GM19463 (cell line): ENCODE measurements around the gene MAPKBP1.

ENCODE experiments used
- ATAC-seq: cut with Tn5 transposase; IDR thresholded peaks from one replicate; pipeline ENCODE4 v1.9.1; 2021; ENCODE audit warnings: mild to moderate bottlenecking, moderate library complexity; ENCODE audit not compliant: unreplicated experiment

The MAPKBP1 gene

GRCh38 chr15:41806291-41807181, 32.3 kb downstream of the MAPKBP1 start:
- no peak for ATAC-seq

DNA sequence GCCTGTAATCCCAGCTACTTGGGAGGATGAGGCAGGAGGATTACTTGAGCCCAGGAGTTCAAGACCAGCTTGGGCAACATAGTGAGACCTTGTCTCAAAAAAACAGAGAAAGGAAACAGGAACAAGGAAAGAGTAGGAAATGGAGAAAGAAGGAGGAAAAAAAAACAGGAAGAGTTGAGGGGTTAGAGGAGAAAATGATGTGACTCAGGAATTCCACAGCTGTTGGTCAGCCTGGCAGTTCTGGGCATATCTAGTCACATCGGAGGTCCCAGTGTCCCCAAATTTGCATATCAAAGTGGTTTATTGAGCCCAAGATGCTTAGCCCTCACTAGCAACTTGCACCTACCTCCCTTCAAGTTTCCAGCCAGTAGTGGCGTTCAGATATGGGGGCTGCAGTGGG, 34.8 kb downstream of the MAPKBP1 start:
- no peak for ATAC-seq

DNA sequence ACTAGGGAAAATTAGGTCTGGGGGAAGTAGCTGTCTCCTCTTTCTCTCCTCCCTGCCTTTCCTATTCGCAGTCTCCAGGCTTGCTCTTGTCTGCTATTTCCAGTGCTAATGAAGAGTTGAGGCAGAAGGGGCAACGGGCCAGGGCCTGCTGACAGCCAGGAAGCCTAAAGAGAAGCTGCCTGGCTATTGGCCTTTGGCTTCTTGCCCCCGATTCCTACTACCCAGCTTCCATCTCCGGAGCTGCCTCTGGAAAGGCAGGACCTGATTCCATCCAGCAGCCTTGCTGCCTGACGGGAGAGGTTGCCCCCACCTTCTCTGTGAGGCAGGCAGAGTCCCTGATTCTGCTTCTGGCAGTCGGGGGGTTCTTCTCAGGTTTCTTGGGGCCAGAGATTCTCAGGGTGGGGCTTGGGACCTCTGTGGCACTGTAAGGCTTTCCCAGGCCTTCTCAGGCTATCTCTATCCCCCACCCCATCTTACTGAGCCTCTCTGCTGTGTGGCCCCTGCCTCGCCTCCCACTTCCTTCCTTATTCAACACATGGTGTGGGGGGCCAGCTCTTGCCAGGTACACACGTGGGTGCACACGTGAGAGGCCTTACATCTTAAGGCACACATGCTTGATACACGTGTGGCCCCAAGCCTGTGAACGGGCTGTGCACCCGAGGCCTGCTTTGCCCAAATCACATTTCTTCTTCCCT, 35.4 kb downstream of the MAPKBP1 start:
- ATAC-seq = no peak

GRCh38 chr15:41810651-41811431, 36.6 kb downstream of the MAPKBP1 start:
- ATAC-seq = no peak

GRCh38 chr15:41811432-41812195, 37.3 kb downstream of the MAPKBP1 start:
- no peak for ATAC-seq

DNA sequence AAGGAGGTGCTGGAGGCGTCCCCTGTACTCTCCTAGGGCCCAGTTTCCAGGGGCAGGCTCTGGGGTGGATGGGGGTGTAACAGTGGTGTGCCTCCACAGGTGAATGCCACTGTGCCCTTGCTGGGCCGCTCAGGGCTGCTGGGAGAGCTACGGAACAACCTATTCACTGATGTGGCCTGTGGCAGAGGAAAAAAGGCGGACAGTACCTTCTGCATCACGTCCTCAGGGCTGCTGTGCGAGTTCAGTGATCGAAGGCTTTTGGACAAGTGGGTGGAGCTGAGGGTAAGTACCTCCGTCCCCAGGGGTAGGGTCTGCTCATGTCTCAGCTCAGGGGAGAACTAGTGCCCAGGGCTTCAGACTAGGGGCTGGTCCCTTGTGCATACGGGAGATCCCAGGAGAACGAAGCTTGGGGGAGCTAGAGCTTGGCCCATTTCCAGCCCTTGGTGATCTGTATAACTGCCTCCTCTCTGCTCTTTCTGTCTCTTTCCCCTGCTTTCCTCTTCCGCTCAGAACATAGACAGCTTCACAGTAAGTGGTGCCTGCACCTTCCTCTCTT, 38.6 kb downstream of the MAPKBP1 start:
- ATAC-seq = no peak

- ATAC-seq = no peak
These were observed 39.1 kb downstream of the MAPKBP1 start for GRCh38 chr15:41813426-41813825.

DNA sequence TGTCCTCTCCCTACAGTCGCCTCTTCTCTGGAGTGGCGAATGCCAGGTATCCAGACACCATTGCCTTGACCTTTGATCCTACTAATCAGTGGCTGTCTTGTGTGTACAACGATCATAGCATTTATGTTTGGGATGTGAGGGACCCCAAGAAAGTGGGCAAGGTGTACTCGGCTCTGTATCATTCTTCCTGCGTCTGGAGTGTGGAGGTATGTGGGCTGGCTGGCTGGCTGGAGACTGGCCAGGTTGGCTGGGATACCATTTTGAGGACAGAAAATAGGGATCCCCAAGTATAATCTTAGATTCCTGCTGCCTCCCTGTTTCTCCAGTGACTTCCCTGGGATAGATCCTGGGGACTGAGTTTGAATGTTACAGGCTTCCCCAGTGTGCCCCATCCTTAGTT, 40.2 kb downstream of the MAPKBP1 start:
- no peak for ATAC-seq

DNA sequence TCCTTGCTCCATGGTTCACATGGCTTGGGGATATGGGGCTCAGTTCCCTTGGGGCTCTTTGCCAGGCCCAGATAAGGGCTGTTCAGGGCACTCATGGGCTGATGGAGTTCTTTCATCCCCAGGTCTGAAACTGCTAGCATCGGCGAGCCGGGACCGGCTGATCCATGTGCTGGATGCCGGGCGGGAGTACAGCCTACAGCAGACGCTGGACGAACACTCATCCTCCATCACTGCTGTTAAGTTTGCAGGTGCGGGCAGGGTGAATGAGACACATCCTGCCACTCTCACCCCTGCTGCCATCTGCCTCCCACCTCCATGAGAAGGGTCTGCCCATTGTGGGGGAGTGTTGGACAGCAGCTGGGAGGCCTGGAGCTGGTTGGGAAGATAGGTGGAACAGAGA, 42.5 kb downstream of the MAPKBP1 start:
- no peak for ATAC-seq

GRCh38 chr15:41817327-41817726, 43.0 kb downstream of the MAPKBP1 start:
- ATAC-seq = no peak

DNA sequence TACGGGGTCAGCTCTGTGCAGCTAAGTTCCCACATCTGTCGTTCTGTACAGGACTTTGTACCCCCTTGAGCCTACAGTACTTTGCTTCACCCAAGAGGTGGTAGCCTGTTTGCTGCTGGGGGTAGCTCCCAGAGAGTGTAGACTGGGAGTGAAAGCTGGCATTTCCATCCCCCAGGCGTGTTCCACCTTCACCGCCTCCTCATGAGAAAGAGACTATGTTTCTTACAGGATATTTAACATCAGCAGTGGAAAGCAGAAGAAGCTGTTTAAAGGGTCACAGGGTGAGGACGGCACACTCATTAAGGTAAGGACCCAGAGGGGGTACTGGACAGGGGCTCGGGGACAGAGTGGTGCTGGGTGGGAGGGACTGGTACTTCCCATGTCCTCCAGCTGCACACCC, 43.5 kb downstream of the MAPKBP1 start:
- ATAC-seq = no peak

- no peak for ATAC-seq
These were observed 45.3 kb downstream of the MAPKBP1 start for GRCh38 chr15:41819455-41820050.

DNA sequence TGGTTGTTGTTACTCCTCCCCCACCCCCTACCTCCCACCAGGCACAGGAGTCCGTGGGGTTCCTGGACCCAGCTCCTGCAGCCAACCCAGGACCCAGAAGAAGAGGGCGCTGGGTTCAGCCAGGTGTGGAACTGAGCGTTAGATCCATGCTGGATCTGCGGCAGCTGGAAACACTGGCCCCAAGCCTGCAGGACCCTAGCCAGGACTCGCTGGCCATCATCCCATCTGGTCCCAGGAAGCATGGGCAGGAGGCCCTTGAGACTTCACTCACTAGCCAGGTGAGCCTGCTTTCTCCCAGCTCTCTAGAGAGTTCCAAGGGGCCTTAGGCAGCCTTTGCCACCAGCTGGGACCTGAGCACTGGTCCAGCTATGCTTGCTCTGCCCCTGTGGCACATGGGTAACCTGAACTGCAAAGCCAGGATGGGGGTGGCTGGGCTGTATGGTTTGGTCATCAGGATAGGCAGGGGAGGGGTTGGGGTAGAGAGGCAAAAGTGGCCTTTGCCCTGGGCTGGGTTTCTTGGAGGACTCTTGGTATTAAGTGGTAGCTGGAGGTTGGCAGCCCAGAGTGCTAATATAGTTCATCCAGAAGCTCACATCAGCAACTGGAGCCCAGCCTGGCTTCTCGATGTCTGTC, 46.6 kb downstream of the MAPKBP1 start:
- no peak for ATAC-seq

DNA sequence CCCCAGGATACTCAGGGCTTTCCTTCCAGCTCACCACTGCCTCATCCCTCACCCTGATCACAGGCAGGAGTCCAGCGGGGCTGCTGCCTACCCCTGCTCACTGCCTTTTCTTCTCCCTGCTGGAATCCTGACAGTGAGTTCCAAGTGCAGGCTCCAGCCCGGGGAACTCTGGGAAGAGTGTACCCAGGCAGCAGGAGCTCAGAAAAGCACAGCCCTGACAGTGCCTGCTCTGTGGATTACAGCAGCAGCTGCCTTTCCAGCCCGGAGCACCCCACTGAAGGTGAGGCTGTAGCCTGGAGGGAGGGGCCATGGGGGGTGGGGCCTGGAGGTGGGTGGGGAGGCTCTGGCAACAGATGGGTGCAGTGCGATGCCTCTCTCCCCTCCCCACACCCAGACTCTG, 47.5 kb downstream of the MAPKBP1 start:
- ATAC-seq = no peak

DNA sequence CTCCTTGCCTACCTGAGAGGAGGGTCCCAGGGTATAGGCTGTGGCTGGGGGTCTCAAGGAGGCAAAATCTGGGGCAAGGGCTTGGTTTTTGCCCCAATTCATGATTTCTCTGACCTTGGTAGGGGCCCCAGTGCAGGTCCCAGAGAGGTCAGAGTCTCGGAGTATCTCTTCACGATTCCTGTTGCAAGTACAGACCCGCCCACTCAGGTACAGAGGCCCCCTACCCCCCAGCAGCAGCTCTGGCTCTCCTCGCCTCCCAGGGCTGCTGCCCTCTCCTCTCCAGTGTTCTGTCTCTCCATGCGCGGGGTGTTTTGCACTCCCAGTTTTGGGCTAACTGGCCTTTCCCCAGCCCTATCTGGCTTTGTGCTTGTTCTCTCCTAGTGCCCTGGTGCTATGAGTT, 48.2 kb downstream of the MAPKBP1 start:
- ATAC-seq = no peak

DNA sequence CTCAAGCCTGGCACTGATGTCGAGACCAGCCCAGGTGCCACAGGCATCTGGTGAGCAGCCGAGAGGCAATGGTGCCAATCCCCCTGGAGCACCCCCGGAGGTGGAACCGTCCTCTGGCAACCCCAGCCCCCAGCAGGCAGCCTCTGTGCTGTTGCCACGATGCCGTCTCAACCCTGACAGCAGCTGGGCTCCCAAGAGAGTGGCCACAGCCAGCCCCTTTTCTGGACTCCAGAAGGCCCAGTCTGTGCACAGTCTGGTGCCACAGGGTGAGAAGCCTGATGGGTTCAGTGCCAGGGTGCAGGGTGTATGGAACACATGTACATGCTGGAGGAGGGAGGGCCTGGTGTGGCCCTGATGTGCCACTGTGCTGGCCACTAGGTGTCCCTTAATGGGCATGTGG, 48.7 kb downstream of the MAPKBP1 start:
- ATAC-seq = no peak

- no peak for ATAC-seq
These were observed 49.2 kb downstream of the MAPKBP1 start for GRCh38 chr15:41823502-41823901.

GRCh38 chr15:41824062-41824745, 49.9 kb downstream of the MAPKBP1 start:
- no peak for ATAC-seq

GRCh38 chr15:41825145-41825544, 50.9 kb downstream of the MAPKBP1 start:
- no peak for ATAC-seq
